ES-I3 (cell line): ENCODE measurements around the gene ROS1.
"Not testable (repeated sequence)": the region's sequence is repeated elsewhere in the genome, so short reads cannot be mapped to it uniquely, and the experiment has no call there.

ENCODE experiments used
- H3K36me3 ChIP-seq: 2 replicates; pipeline ENCODE4 v1.6.1; 2013; ENCODE audit warnings: mild to moderate bottlenecking, low read length, control low read depth, moderate library complexity; ENCODE audit not compliant: insufficient read depth
- H3K4me1 ChIP-seq: 2 replicates; pipeline ENCODE4 v1.6.1; 2013; ENCODE audit warnings: mild to moderate bottlenecking, control low read depth, low read length; ENCODE audit not compliant: insufficient read depth
- H3K9ac ChIP-seq: 2 replicates; pipeline ENCODE4 v1.6.1; 2013; ENCODE audit warnings: low read depth, mild to moderate bottlenecking, low read length, moderate library complexity
- H3K9me3 ChIP-seq: 2 replicates; pipeline ENCODE4 v1.6.1; 2013; ENCODE audit warnings: mild to moderate bottlenecking, low read length, moderate library complexity; ENCODE audit not compliant: control insufficient read depth, insufficient read depth

Gene ROS1

DNA sequence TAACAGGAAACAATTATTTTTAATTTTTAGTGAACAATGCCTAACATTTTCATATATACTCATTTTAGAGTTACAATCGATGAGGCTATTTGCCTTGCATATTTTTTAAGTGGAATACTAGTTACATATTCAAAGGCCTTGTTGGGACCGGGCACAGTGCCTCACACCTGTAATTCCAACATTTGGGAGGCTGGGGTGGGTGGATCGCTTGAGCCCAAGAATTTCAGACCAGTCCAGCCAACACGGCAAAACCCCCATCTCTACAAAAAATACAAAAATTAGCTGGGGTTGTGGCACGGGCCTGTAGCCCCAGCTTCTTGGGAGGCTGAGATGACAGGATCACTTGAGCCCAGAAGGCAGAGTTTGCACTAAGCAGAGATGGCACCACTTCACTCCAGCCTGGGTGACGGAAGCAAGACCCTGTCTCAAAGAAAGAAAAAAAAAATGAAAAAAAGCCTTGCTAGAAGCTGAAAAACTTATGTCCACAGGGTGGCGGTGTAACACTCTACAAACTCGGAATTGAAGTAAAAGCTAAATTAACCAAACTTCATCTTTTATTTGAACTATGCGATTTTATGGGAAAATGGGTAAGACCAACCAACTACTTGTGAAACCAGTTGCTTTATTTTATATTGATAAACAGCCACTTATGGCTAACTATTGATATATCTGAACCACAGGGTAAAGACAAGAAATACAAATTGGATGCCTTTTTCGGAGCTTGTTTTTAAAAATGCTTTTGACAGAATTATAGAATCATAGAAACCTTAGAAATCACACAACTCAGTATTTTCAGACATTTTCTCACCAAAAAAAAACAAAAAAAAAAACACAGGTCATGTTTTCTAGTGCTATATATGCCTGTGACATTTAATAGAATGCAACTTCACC, 24.1 kb upstream of the ROS1 start:
- no peak overlapping the region for H3K9ac ChIP-seq
- peaks cover 6% of the 10 kb centered on the region; the same call in 1 of the 2 replicates for H3K4me1 ChIP-seq
- no peaks in the 10 kb centered on the region for H3K9me3 ChIP-seq
- H3K36me3 ChIP-seq: no peaks in the 10 kb centered on the region

DNA sequence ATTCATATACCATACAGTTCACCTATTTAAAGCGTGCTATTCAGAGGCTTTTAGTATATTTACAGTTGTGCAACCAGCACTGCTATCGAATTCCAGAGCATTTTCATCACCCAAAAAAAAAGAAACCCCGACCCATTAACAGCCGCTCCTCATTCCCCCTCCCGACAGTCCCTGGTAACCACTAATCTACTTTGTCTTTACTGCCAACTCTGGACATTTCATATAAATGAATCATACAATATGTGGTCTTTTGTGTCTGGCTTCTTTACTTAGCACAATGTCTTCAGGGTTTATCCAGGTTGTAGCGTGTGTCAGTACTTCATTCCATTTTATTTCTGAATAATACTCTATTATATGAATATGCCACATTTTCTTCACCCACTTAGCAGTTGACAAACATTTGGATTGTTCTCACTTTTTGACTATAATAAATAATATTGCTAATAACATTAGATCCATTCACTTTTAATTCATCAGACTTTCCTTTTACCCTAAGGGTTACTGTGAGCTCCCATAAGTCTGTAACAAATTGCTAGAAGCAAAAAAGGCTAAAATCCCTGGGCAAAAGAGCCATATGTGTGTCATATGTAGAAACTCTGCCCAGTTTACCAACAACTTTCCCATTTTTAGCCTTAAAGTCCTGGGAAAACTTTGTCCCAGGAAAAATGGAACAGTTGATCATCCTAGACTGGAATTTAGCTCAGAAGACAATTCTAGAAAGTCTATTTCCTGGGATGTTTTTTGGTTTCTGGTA, 23.2 kb upstream of the ROS1 start:
- Histone ChIP-seq H3K9ac (no peak overlapping the region), H3K36me3 (no peaks in the 10 kb centered on the region), H3K9me3 (no peaks in the 10 kb centered on the region), H3K4me1 (peaks cover 6% of the 10 kb centered on the region; the same call in 1 of the 2 replicates)

DNA sequence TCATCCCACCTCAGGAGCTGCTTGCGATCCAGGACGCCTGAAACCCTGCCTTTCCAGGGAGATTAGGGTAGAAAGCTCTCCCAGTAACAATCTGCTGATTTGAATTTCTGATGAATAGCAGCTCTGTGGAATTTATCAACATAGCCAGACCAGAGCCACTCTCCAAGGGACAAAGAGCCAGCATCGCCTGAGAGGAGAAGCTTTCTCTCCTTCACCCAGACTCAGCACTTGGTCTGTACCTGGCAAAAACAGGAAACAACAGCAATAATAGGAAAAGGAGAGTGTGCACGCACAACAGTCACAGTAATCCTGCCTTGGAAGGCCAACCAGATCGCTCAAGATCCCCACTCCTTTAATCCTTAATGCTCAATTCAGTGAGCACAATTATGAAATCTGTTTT, 22.3 kb upstream of the ROS1 start:
- Histone ChIP-seq H3K9ac (no peak overlapping the region), H3K4me1 (peaks cover 6% of the 10 kb centered on the region; the same call in 1 of the 2 replicates), H3K36me3 (no peaks in the 10 kb centered on the region), H3K9me3 (no peaks in the 10 kb centered on the region)

DNA sequence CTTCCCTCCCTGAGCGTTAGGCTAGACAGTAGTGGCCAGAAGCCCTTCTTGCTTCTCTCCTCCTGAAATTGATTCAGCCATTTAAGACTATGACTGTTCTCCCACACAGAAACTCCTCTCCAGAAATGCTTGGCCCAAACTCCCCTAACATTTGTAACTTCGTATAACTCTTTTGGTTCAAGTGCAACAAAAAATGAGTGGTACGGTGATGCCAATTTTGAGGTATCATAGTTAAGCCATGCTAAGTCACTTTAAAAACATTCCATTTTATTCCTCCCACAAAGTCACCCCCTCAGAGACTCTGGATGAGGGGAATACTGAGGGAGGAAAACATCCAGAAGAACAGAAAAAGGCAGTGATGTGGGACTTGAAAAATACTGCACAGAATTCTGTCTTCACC, 21.1 kb upstream of the ROS1 start:
- Histone ChIP-seq H3K9me3 (no peaks in the 10 kb centered on the region), H3K9ac (no peak overlapping the region), H3K4me1 (peaks cover 6% of the 10 kb centered on the region; the same call in 1 of the 2 replicates)

DNA sequence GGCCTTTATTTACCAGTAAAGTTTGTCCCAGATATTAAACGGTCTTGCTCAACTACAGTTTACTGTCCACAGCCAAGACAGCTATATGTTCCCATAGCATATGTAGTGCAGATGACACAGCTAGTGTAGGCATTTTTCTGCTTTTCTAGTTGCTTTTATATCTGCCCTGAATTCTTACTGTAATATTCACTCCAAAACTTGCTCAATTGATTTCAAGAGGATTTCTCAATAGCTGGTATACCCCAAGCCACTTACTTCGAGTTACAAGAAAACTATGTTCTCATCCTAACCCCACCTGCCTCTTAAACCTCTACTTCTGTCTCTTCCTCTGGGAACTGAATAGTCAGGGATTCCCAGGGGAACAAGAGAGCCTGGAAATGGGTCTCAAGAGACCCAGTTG, 18.9 kb upstream of the ROS1 start:
- Histone ChIP-seq H3K9ac (no peak overlapping the region), H3K4me1 (no peaks in the 10 kb centered on the region), H3K36me3 (no peaks in the 10 kb centered on the region), H3K9me3 (no peaks in the 10 kb centered on the region)

More for the DNA sequence above, 21.1 kb upstream of the ROS1 start:
- H3K36me3 ChIP-seq: no peaks in the 10 kb centered on the region

DNA sequence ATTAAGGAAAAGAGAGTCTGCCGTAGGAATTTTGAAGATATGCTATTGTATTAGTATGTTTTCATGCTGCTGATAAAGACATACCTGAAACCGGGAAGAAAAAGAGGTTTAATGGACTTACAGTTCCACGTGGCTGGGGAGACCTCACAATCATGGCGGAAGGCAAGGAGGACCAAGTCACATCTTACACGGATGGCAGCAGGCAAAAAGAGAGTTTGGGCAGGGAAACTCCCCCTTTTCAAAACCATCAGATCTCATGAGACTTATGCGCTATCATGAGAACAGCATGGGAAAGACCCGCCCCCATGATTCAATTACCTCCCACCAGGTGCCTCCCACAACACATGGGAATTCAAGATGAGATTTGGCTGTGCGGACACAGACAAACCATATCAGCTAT, 16.6 kb upstream of the ROS1 start:
- H3K9ac ChIP-seq, H3K36me3 ChIP-seq, H3K9me3 ChIP-seq, H3K4me1 ChIP-seq: not testable (repeated sequence)

DNA sequence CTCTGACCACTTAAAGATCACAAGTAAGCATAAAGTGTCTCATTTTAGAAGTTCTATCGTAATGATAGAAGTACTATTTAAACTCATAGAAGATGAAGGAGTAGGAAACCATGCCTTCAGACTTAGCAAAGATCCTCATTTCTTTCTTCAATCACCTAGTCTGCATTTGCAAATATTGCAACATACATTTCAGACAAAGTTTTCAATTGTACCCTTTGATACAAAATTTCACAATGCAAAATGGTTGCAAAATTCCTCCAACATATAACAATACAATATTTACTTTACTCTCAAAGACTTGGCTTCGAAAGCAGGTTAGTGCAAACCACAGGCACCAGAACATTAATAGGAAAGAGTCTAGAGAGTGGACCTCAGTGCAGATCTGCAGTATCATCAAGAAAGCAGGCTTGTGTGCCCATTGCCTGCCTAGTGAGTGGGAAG, 16.1 kb upstream of the ROS1 start:
- H3K9ac ChIP-seq: no peak overlapping the region
- H3K9me3 ChIP-seq: no peaks in the 10 kb centered on the region
- H3K36me3 ChIP-seq: no peaks in the 10 kb centered on the region
- no peaks in the 10 kb centered on the region for H3K4me1 ChIP-seq

DNA sequence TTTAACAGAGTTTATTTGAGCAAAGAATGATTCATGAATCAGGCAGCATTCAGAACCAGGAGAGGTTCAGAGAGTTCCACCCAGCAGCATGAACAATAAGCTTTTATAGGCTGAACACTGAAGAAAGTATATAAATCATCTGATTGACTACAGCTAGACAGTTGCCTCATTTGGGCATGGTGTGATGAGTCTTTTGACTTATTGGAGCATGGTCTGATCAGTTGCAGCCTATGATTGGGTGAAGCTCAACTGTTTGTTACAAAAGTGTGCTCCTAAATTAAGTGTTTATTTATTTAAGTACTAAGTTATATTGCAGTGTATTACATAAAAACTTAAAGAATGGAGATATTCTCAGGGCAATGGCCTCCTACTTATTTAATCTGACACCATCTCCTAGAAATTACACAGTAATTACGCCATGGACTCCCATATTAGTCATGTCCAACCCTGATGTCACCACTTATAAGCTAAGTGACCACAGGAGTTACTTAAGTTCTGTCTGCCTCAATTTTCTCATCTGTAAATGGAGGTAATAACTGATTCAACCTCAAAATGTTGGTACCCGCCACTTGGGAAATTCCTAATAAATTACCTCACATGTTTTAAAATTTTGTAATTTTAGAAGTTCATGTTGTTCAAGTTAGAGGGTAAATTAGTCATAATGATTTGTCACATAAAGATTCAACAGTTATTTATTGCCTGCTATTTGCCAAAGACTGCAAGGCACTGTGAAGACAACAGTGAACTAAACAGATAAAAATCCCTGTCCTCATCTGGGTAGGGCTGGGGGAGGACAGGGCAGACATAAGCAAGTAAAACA, 15.2 kb upstream of the ROS1 start:
- Histone ChIP-seq H3K9ac (no peak overlapping the region), H3K36me3 (no peaks in the 10 kb centered on the region), H3K4me1 (no peaks in the 10 kb centered on the region), H3K9me3 (no peaks in the 10 kb centered on the region)

DNA sequence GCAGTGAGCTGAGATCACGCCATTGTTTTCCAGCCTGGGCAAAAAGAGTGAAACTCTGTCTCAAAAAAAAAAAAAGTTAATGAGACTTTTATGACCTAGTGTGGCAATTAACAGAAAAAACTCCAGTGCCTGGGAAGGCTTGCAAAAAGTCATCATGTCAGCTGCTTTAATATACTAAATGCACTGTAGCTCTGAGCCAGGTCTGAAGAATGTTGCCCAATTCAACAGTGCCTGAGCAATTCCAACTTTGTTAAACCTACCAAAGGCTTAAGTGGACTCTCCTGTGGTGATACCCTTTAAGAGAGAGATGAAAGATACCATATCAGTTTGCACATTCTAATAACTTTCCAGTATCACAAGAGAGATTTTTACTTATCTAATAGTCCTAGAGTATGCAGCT, 6.5 kb upstream of the ROS1 start:
- Histone ChIP-seq H3K4me1 (no peaks in the 10 kb centered on the region), H3K9me3 (no peaks in the 10 kb centered on the region), H3K36me3 (no peaks in the 10 kb centered on the region), H3K9ac (no peak overlapping the region)

DNA sequence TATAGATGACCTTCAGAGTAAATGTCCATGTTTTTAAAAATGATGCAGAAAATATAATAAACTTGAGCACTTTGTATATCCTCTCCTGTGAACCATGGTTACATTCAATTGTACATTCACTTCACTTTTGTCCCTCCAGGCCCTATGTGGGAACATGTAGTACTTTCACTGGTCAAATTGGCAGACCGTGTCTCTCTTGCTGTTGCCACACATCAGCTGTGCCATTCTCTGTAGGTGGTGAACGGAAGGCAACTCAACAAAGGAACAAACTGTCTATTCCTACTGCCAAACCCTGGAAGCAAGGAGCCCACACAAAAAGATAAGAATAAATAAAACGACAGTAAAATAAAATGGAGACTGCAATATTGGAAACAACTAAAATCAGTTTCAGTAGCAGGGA, 2.0 kb downstream of the ROS1 start:
- no peaks in the 10 kb centered on the region for H3K4me1 ChIP-seq
- no peaks in the 10 kb centered on the region for H3K9me3 ChIP-seq
- H3K36me3 ChIP-seq: no peaks in the 10 kb centered on the region
- H3K9ac ChIP-seq: no peak overlapping the region

DNA sequence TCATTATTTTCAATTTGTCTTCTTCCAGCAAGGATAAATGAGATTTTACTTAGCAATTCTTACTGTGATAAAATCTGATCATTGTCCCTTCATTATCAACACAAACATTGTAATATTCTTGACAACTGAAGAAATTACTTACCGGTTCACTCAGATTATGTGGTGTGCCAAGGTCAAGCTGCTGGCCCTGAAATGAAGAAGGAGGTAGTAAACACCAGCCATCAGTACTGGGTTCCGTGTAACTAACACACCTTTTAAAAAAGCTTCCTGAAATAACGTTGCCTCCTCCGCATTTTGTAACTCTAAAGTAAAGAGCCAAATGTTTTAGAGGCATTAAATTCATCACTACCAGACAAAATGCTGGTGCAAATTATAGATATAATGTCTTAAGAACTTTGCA, 7.4 kb downstream of the ROS1 start:
- Histone ChIP-seq H3K9me3 (no peaks in the 10 kb centered on the region), H3K4me1 (no peaks in the 10 kb centered on the region), H3K36me3 (no peaks in the 10 kb centered on the region), H3K9ac (no peak overlapping the region)

DNA sequence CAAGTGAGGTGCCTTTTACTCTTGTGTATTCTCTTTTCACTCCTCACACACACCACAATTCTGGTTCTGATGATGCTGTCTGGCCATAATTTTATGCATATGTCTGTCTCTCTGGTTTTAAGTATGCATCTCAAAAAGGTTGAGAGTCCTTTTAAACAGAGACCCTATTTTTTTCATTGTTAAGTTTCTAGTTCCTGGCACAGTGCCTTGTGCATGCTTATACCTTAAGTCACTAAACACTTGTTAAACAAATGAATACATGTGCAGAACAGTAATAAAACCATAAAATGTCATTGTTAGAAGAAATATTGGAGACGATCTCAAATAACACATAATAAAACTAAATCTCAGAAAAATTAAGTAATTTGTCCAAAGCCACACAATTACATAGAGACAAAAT, 7.9 kb downstream of the ROS1 start:
- H3K9ac ChIP-seq: no peak overlapping the region
- H3K9me3 ChIP-seq: no peaks in the 10 kb centered on the region
- no peaks in the 10 kb centered on the region for H3K4me1 ChIP-seq
- no peaks in the 10 kb centered on the region for H3K36me3 ChIP-seq

DNA sequence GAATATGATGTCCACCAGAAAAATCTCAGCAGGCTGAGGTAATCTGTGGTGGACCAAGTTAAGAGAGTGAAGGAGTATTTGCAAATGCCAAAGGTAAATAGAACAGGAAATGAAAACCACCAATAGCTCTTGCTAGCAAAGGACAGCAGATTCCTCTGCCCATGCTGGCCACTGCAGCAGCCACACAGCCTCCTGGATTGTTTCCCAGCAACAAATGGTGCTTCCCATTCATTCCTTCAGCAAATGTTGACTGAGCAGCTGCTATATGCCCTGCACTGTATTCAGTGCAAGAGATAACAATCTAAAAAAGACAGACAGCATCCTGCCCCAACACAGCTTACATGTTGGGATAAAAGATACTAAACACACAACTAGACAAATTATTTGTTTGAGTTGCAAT, 11.0 kb downstream of the ROS1 start:
- Histone ChIP-seq H3K9ac (no peak overlapping the region), H3K36me3 (no peaks in the 10 kb centered on the region), H3K9me3 (no peaks in the 10 kb centered on the region), H3K4me1 (no peaks in the 10 kb centered on the region)

DNA sequence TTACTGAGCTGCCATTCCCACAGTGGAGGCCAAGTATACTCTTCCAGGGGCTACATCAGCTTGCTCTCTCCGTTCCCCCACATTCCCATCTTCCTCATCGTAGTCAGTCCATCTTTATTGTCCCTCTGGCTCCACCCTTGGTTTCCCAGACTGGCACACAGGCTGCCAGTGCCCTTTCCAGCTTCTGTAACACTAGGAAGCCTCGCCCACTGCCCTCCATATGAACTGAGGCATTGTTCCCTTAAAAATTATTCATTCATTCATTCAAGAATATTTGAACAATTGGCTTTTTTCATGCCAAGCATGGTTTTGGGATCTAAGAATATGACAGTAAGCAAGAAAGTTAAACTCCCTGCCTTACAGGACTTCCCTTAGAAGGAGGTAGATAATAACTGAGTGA, 14.3 kb downstream of the ROS1 start:
- Histone ChIP-seq H3K9me3 (no peaks in the 10 kb centered on the region), H3K36me3 (no peaks in the 10 kb centered on the region), H3K9ac (no peak overlapping the region), H3K4me1 (no peaks in the 10 kb centered on the region)
